Measurements from ENCODE around the gene FBXL17.

DNA sequence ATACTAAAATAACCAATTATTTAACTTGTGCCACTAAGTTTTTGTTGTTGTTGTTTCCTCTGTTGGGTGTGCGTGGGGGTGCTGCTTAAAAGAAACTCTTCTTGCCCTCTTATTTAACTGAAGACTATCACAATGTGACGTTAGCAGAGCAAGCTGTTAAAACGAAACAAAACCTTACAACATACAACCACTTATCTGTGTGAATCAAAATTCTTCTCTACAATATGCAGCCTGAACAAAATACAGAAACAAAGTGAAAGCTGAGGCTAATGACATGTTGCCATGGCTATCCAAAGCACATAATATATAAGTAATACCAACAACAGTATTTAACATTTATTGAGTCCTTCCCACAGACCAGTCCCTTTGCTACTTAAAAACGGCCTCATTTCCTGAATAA, 291.0 kb downstream of the FBXL17 start:
- TF ChIP-seq CTCF (IDR thresholded peaks at IDR 0.05; ENCODE audit: insufficient read depth, low read depth, low read length), result no peak
- no peak for TF ChIP-seq EZH2 (IDR thresholded peaks at IDR 0.05; ENCODE audit: insufficient read depth, low read length)
